ENCODE measurements around the gene ISOC2. TPM values are rescaled to one million over a fixed set of nuclear protein-coding genes. Genes with fewer than 3 reads are reported as not detected.

Gene ISOC2
- total RNA-seq, 1 experiment from 2014 or later = 72.2 TPM

GRCh38 chr19:55500368-55500952 lies 39.0 kb upstream of the ISOC2 start:
- Histone ChIP-seq H3K18ac (ENCODE audit: insufficient read length, low read depth, low read length) (no peak overlapping the region), H3K4me1 (ENCODE audit: insufficient read depth, low read length) (no peaks in the 10 kb centered on the region), H4K5ac (ENCODE audit: insufficient read length, low read depth, low read length) (no peak overlapping the region), H2BK120ac (ENCODE audit: low read depth, low read length, poor library complexity, severe bottlenecking) (no peak overlapping the region), H3K79me2 (ENCODE audit: insufficient read depth, low read length) (no peaks in the 10 kb centered on the region), H3K9me3 (ENCODE audit: control insufficient read depth, low read depth, low read length) (no peaks in the 10 kb centered on the region), H3K4ac (ENCODE audit: low read depth, low read length) (no peak overlapping the region), H4K20me1 (ENCODE audit: control insufficient read depth, insufficient read depth, insufficient read length) (no peaks in the 10 kb centered on the region), H4K91ac (ENCODE audit: insufficient read length, low read depth, low read length) (no peak overlapping the region), H4K8ac (replicated peaks; ENCODE audit: insufficient read length, low read depth, low read length) (no peak overlapping the region), H3K27ac (ENCODE audit: insufficient read length, low read depth, low read length) (no peak overlapping the region), H2BK5ac (ENCODE audit: insufficient read length, low read length) (no peak overlapping the region), H2AK5ac (ENCODE audit: insufficient read length, low read length) (no peak overlapping the region), H3T11ph (ENCODE audit: low read length) (no peak overlapping the region), H3K4me2 (ENCODE audit: insufficient read depth, insufficient read length, low read length) (no peak overlapping the region), H3K79me1 (ENCODE audit: insufficient read depth, low read depth, low read length, poor library complexity, severe bottlenecking) (no peaks in the 10 kb centered on the region), H3K23me2 (ENCODE audit: insufficient read length, low read depth, low read length, poor library complexity, severe bottlenecking) (no peaks in the 10 kb centered on the region), H3K56ac (ENCODE audit: insufficient read length, low read depth, low read length) (no peak overlapping the region), H3K14ac (ENCODE audit: insufficient read depth, low read length) (no peak overlapping the region), H2BK12ac (ENCODE audit: insufficient read length, low read depth, low read length) (no peak overlapping the region), H3K23ac (ENCODE audit: insufficient read length, low read depth, low read length) (no peak overlapping the region), H3K9ac (ENCODE audit: extremely low read depth, insufficient read length, low read length) (no peak overlapping the region), H2BK15ac (ENCODE audit: low read depth, low read length) (no peak overlapping the region), H3K27me3 (ENCODE audit: insufficient read depth, low read length) (peaks cover 5% of the 10 kb centered on the region), H2AFZ (ENCODE audit: low read length) (no peak overlapping the region), H2BK20ac (ENCODE audit: low read depth, low read length, poor library complexity, severe bottlenecking) (no peak overlapping the region)
- TF ChIP-seq CTCF (conservative IDR thresholded peaks at IDR 0.05) = no peak
- H3K4me3 Mint-ChIP-seq = no peak overlapping the region
- H3K27ac Mint-ChIP-seq = no peak overlapping the region
- no CpG with 5 or more reads among the region's 26 CpGs for WGBS (ENCODE audit: extremely low coverage, insufficient read length, low lambda C conversion rate)
- peaks cover 3 to 8% (median 7%) of the 10 kb centered on the region in 3 experiments for H3K36me3 Mint-ChIP-seq (ENCODE audit: insufficient read depth in 1 of 3, low read depth in 3 of 3)
- H3K27me3 Mint-ChIP-seq (ENCODE audit: low read depth) = peaks cover 67% of the 10 kb centered on the region
- no peak for DNase-seq
- H3K4me1 Mint-ChIP-seq = peaks cover 13 to 14% of the 10 kb centered on the region in 2 experiments
- H3K9me3 Mint-ChIP-seq = peaks cover 11 to 19% of the 10 kb centered on the region in 2 experiments

All from H9 (cell line).